Left cardiac atrium (tissue), 4 donors: ENCODE measurements around the gene NKRF. TPM values are rescaled to one million over a fixed set of nuclear protein-coding genes. Genes with fewer than 3 reads are reported as not detected.

Source experiments
- ATAC-seq, 2 donors: fragments of 200-7000 bp; cut with Tn5 transposase; one replicate each; pipeline ENCODE4 v1.9.1; 2020; ENCODE audit warnings: mild to moderate bottlenecking in 2 of 2, moderate library complexity in 2 of 2
- DNase-seq: peaks from one replicate; pipeline ENCODE4 v3.0.0-alpha.2; 2020
- intact Hi-C, 2 donors: fragments of 100-400 bp; cut with DNase I; formaldehyde crosslinking; loops; one replicate each; pipeline versions ENCODE4 v1.14.1 to v1.15.1; 2022 to 2023
- microRNA-seq, 2 donors: library from miRNA; unstranded; fragments of <30 nt; microRNA quantifications; one replicate each; pipeline ENCODE4 v1.2.0, GENCODE V29; 2020
- total RNA-seq, 2 donors: library from RNA; stranded (reverse); fragmentation: NEBNext Ultra II Directional; extraction: Animal tissue kit (Norgen Biotek cat#: 25700); gene quantifications; one replicate each; pipeline ENCODE4 v1.2.1, GENCODE V29; 2021
- donor health status: DM: no; HTN: yes; CAD: no.
- donor health status: DM: no; HTN: yes; CAD: no; lungs with severe emphysema.
- donor health status: DM: yes; HTN: yes; CAD: no.
- donor health status: Dilated cardiomyopathy.

The NKRF gene
- total RNA-seq, 2 donors from 2014 or later: 4.0 to 6.1 TPM

- DNase-seq (no peak), ATAC-seq (no peak)
- intact Hi-C loops: no loop called here
These were observed 56.8 kb downstream of the NKRF start for GRCh38 chrX:119549327-119550016.

- intact Hi-C loops: no loop called here
- DNase-seq: no peak
These were observed 65.0 kb downstream of the NKRF start for GRCh38 chrX:119541188-119541587.

GRCh38 chrX:119539872-119540271 lies 66.4 kb downstream of the NKRF start:
- intact Hi-C loops: no loop called here
- DNase-seq (no peak), ATAC-seq (no peak)

More at GRCh38 chrX:119541188-119541587, 65.0 kb downstream of the NKRF start:
- no peak for ATAC-seq

Small RNA genes within 50 kb of the gene (microRNA-seq; reads per million reads assigned to microRNA genes)
- gene MIR766: 10.5 to 18.5 reads per million in 2 donors

Other genes starting within 250 kb of the NKRF start
- gene SLC25A43, start 207.1 kb downstream of the NKRF start, total RNA-seq: 1 to 10 TPM; 4.4 to 8.0 TPM
- 100 to 1,000 TPM; 151 to 205 TPM for gene SLC25A5, start 138.0 kb downstream of the NKRF start, total RNA-seq
- 10 to 100 TPM; 13.1 to 17.8 TPM for gene STEEP1, start 41.0 kb downstream of the NKRF start, total RNA-seq
- 10 to 100 TPM; 49.1 to 52.6 TPM for gene UBE2A, start 31.9 kb downstream of the NKRF start, total RNA-seq
- gene SEPTIN6, start 86.7 kb upstream of the NKRF start, total RNA-seq: 10 to 100 TPM; 10.6 to 19.6 TPM
- under 1 TPM; 0.16 to 0.32 TPM for gene SOWAHD, start 152.2 kb upstream of the NKRF start, total RNA-seq
- 1,000 to 10,000 TPM; 1,171 to 1,199 TPM for gene RPL39, start 185.2 kb upstream of the NKRF start, total RNA-seq
- 1 to 10 TPM; 3.6 to 3.9 TPM for gene UPF3B, start 246.5 kb upstream of the NKRF start, total RNA-seq